ENCODE measurements around the gene CCDC85B.
"Not testable (repeated sequence)": the region's sequence is repeated elsewhere in the genome, so short reads cannot be mapped to it uniquely, and the experiment has no call there.

The CCDC85B gene

GRCh38 chr11:65887723-65888162, 2.7 kb upstream of the CCDC85B start:
- no peak for DNase-seq (ENCODE audit: low read depth)
- TF ChIP-seq MAX (IDR thresholded peaks at IDR 0.05; ENCODE audit: low read depth, low read length) (peak; percentile 36; the same call in 1 of the 2 replicates), POLR2A (IDR thresholded peaks at IDR 0.05; ENCODE audit: extremely low read depth, insufficient read length) (no peak)
- H3K4me3 ChIP-seq (ENCODE audit: low read depth, low read length): peak overlapping the region; percentile 76

GRCh38 chr11:65888163-65888814, 2.2 kb upstream of the CCDC85B start, which contains the start of gene FIBP:
Gene FIBP, minus strand, starts transcription at chr11:65888471. Its CDS starts 53 bp downstream, at chr11:65888418.
- peak within 1 kb of the TSS; percentile 76 for H3K4me3 ChIP-seq (ENCODE audit: low read depth, low read length)
- DNase-seq (ENCODE audit: low read depth): peak; percentile 99
- TF ChIP-seq MAX (IDR thresholded peaks at IDR 0.05; ENCODE audit: low read depth, low read length) (peak; percentile 68), CTCF (IDR thresholded peaks at IDR 0.05; ENCODE audit: low read depth, low read length) (peak; percentile 72), POLR2A (IDR thresholded peaks at IDR 0.05; ENCODE audit: extremely low read depth, insufficient read length) (peak; percentile 88), MYC (IDR thresholded peaks at IDR 0.05; ENCODE audit: low read depth, low read length) (peak; percentile 69)

- peak; percentile 84 for DNase-seq (ENCODE audit: low read depth)
- TF ChIP-seq CTCF (IDR thresholded peaks at IDR 0.05; ENCODE audit: low read depth, low read length) (peak; percentile 53), MAX (IDR thresholded peaks at IDR 0.05; ENCODE audit: low read depth, low read length) (peak; percentile 47; the same call in 1 of the 2 replicates), POLR2A (IDR thresholded peaks at IDR 0.05; ENCODE audit: extremely low read depth, insufficient read length) (peak; percentile 10), MYC (IDR thresholded peaks at IDR 0.05; ENCODE audit: low read depth, low read length) (peak; percentile 78)
Measured at GRCh38 chr11:65891219-65892136, 1.0 kb downstream of the CCDC85B start.

GRCh38 chr11:65892137-65892540, 1.7 kb downstream of the CCDC85B start:
- peak overlapping the region; percentile 78 for H3K4me3 ChIP-seq (ENCODE audit: low read depth, low read length)
- not testable (repeated sequence) for DNase-seq (ENCODE audit: low read depth)

More at GRCh38 chr11:65891219-65892136, 1.0 kb downstream of the CCDC85B start:
- peak overlapping the region; percentile 78 for H3K4me3 ChIP-seq (ENCODE audit: low read depth, low read length)

- no peak for DNase-seq (ENCODE audit: low read depth)
- no peak for TF ChIP-seq CTCF (IDR thresholded peaks at IDR 0.05; ENCODE audit: low read depth, low read length)
Measured at GRCh38 chr11:65892661-65893317, 2.3 kb downstream of the CCDC85B start.

GRCh38 chr11:65894034-65894591, 3.6 kb downstream of the CCDC85B start:
- H3K4me3 ChIP-seq (ENCODE audit: low read depth, low read length): no peak overlapping the region
- no peak for DNase-seq (ENCODE audit: low read depth)
- no peak for TF ChIP-seq MYC (IDR thresholded peaks at IDR 0.05; ENCODE audit: low read depth, low read length)
- no peak for TF ChIP-seq CTCF (IDR thresholded peaks at IDR 0.05; ENCODE audit: low read depth, low read length)
- TF ChIP-seq MAX (IDR thresholded peaks at IDR 0.05; ENCODE audit: low read depth, low read length): no peak
- TF ChIP-seq POLR2A (IDR thresholded peaks at IDR 0.05; ENCODE audit: extremely low read depth, insufficient read length): no peak

More at GRCh38 chr11:65892661-65893317, 2.3 kb downstream of the CCDC85B start:
- peak overlapping the region; percentile 78 for H3K4me3 ChIP-seq (ENCODE audit: low read depth, low read length)
